ENCODE data around the gene ATP9B. TPM values are rescaled to one million over a fixed set of nuclear protein-coding genes. Genes with fewer than 3 reads are reported as not detected.
"Not testable (repeated sequence)": the region's sequence is repeated elsewhere in the genome, so short reads cannot be mapped to it uniquely, and the experiment has no call there.

ATP9B gene
- total and polyA plus RNA-seq, 10 of the 15 experiments (the other 5 are each of a cell fraction or from before 2014, with no cell fraction given): 0.74 to 20.7 (median 12.9) TPM

- TF ChIP-seq MLLT1 (IDR thresholded peaks at IDR 0.05) (no peak), POLR2A (IDR thresholded peaks at IDR 0.05; ENCODE audit: low read depth, low read length) (no peak)
Observed at GRCh38 chr18:79375441-79376154, 306.4 kb downstream of the ATP9B start (continued).

GRCh38 chr18:79376661-79377060 lies 307.5 kb downstream of the ATP9B start:
- not testable (repeated sequence) for H3K27me3 ChIP-seq (replicated peaks in 1 of 2; ENCODE audit: control insufficient read depth in 2 of 2, insufficient read depth in 2 of 2, low read length in 1 of 2); H3K4me1 ChIP-seq (ENCODE audit: control insufficient read depth, insufficient read depth, low read length); H4K20me1 ChIP-seq (ENCODE audit: control insufficient read depth, insufficient read depth); H3K36me3 ChIP-seq (ENCODE audit: control insufficient read depth in 2 of 2, insufficient read depth in 2 of 2, low read length in 1 of 2); ATAC-seq; H3K9ac ChIP-seq (ENCODE audit: control insufficient read depth, insufficient read depth, low read length); H3K4me2 ChIP-seq (ENCODE audit: control insufficient read depth, insufficient read depth); H3K79me2 ChIP-seq (ENCODE audit: control insufficient read depth, insufficient read depth, low read length); H3K9me3 ChIP-seq (replicated peaks; ENCODE audit: control insufficient read depth, insufficient read depth, low read length); BruUV-seq (replicated peaks); H3K27ac ChIP-seq (ENCODE audit: control insufficient read depth, insufficient read depth); H3K4me3 ChIP-seq; FAIRE-seq; H2AFZ ChIP-seq (ENCODE audit: control insufficient read depth, low read depth, low read length); DNase-seq (ENCODE audit: low read depth, low spot score)
- in situ Hi-C loops (cut with MboI): loop anchor here (5.0 kb wide), 2 partner anchors 161 to 266 kb away; no protein-coding TSS in a partner anchor
- 89% methylated on average over 11 of the region's 12 CpGs for WGBS (ENCODE audit: insufficient coverage, insufficient replicate concordance, low lambda C conversion rate, missing lambda C conversion rate)
- SMC1A ChIA-PET (ENCODE audit: uncharacterized antibody, unreplicated experiment): interaction anchor here (0.9 to 2.2 kb wide), 2 partner anchors 248 to 268 kb away, joined by 4 to 11 read pairs; no protein-coding TSS in a partner anchor
- RAD21 ChIA-PET (ENCODE audit: unreplicated experiment): interaction anchor here (0.7 to 1.1 kb wide), 2 partner anchors 153 to 411 kb away, joined by 3 to 4 read pairs; no protein-coding TSS in a partner anchor
- POLR2A ChIA-PET: interaction anchor here (0.5 to 0.7 kb wide), 2 partner anchors 85 to 390 kb away, joined by 3 read pairs; no protein-coding TSS in a partner anchor
- intact Hi-C loops (cut with micrococcal nuclease; ENCODE audit: unreplicated experiment): loop anchor here (5.0 kb wide), 1 partner anchor 781 kb away; no protein-coding TSS in a partner anchor
- CTCF ChIA-PET: interaction anchor here (1.1 to 3.4 kb wide), 2 partner anchors 20 to 266 kb away, joined by 3 to 23 read pairs; no protein-coding TSS in a partner anchor
